Prostate gland (tissue), 2 donors: ENCODE measurements around the gene SGSM1.

Experiments
- CTCF ChIP-seq, 4 experiments: fragments of 200-600 bp in 2 of 4; fragments of 450-650 bp in 2 of 4; sonication (generic) in 2 of 4; IDR thresholded peaks; 1 replicate in 3 of 4; 2 replicates in 1 of 4; pipeline ENCODE4 v1.5.1; 2016 to 2019; ENCODE audit warnings: antibody characterized with exemption in 4 of 4, mild to moderate bottlenecking in 2 of 4, moderate library complexity in 2 of 4
- POLR2AphosphoS5 ChIP-seq: sonication (generic); formaldehyde crosslinking; IDR thresholded peaks from one replicate; pipeline ENCODE4 v1.6.1; 2017; ENCODE audit warnings: antibody characterized with exemption

DNA sequence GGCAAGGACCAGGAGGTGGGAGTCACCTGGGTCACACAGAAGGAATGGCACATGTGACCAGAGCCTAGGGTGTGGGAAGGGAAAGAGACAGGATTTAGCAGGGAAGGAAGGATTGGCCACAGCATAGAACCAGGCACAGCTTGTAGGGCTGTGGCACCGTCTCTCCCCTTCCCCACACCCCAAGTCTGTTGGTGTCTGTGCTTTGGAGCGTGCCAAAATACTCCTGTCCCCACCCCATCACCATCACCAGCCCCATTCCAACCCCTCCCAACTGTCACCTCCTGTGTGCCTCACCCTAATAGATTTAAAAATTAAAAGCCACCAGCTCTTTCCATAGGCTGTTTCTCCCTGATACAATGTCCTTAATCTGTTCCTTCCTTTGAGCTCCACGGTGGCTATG, 18.2 kb downstream of the SGSM1 start:
- TF ChIP-seq CTCF (IDR thresholded peaks at IDR 0.05) (no peak), POLR2AphosphoS5 (no peak)
